ENCODE measurements around the gene CPB2. TPM values are rescaled to one million over a fixed set of nuclear protein-coding genes. Genes with fewer than 3 reads are reported as not detected.

CPB2 gene
- total and polyA plus RNA-seq, 2 of the 8 experiments (the other 6 are each of a cell fraction or from before 2014, with no cell fraction given) = not detected

- TF ChIP-seq E2F6 (IDR thresholded peaks at IDR 0.05) = no peak
- TF ChIP-seq POLR2AphosphoS5 (IDR thresholded peaks at IDR 0.05; ENCODE audit: low read depth, low read length) = no peak
- TF ChIP-seq CBX5 (IDR thresholded peaks at IDR 0.05; ENCODE audit: low read depth, low read length) = no peak
- TF ChIP-seq ASH2L (IDR thresholded peaks at IDR 0.05; ENCODE audit: low read length) = no peak
- no peak for TF ChIP-seq JUND (IDR thresholded peaks at IDR 0.05; ENCODE audit: low read length)
- no peak for TF ChIP-seq SAP30 (IDR thresholded peaks at IDR 0.05; ENCODE audit: insufficient read depth, insufficient replicate concordance, low read length)
- no peak for TF ChIP-seq SUZ12 (IDR thresholded peaks at IDR 0.05; ENCODE audit: low read length)
- no peak for TF ChIP-seq KDM5A (IDR thresholded peaks at IDR 0.05; ENCODE audit: low read length)
- TF ChIP-seq JUN (IDR thresholded peaks at IDR 0.05; ENCODE audit: low read depth, low read length) = no peak
- TF ChIP-seq TCF12 (IDR thresholded peaks at IDR 0.05; ENCODE audit: low read depth, low read length) = no peak
These were observed 24.3 kb upstream of the CPB2 start (continued) for GRCh38 chr13:46129124-46129523.

Measured in H1 (cell line).